GM10847 (cell line): ENCODE results near the gene CEACAM5.

Source experiments
- POLR2A ChIP-seq: IDR thresholded peaks from 2 replicates; pipeline ENCODE4 v1.6.1; 2011; ENCODE audit not compliant: insufficient read length; ENCODE audit errors: extremely low read depth

The CEACAM5 gene

GRCh38 chr19:41709951-41710645, 1.7 kb downstream of the CEACAM5 start:
- TF ChIP-seq POLR2A: no peak

- TF ChIP-seq POLR2A: no peak
Observed at GRCh38 chr19:41711376-41712261, 3.2 kb downstream of the CEACAM5 start.

DNA sequence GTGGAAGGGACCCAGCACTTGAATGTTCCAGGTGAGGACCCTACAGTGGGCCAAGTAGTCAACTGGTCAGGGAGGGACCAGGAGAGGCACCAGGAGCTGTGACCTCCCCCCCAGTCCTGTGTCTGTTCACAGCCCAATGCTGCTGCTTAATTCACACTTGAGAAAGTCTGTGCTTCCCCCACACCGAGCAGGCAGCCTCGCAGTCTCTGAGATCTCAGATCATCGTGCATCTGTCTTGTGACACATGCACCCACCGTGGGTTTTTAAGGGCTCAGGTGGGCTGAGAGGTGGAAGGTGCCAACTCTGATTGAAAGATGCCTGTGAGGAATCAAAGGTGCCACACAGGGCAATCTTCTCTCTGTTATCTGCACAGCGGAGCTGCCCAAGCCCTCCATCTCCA, 6.2 kb downstream of the CEACAM5 start:
- TF ChIP-seq POLR2A: no peak

DNA sequence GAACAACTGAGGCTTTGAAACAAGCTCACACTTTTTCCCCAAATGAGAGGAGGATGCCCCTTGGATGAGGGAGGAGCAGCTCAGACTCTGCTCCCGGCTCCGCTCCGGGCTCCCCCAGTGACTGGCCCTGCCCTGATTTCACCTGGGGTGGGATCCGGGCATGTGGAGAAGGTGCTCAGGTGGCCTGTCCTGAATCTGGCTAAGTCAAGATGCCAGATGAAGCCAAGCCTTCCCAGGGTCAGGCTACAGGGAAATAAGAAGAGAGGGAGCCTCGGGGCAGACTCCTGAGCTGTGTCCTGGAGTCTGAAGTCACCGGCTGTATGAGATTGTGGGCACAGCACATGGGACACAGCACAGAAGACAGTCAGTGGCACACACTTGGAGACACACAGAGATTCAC, 10.3 kb downstream of the CEACAM5 start:
- no peak for TF ChIP-seq POLR2A

- TF ChIP-seq POLR2A: no peak
Observed at GRCh38 chr19:41720103-41720502, 11.7 kb downstream of the CEACAM5 start.

DNA sequence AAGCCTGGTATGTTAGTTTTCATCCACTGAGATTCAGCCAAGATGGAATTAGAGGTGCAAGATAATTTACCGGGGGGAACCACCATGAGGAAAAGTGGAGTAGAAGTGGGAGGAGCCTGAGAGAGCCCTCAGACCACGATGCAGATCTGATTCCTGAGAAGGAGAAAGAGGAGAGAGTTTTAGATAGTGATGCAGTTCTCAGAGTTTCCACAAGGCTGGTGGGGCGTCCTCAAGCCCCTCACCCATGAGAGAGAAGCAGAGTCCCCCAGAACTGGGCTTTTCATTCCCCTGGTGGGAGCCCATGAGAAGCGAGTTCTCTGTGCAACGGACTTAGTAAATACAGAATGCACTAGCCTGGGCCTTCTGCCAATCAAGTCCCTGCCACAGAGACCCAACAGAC, 18.1 kb downstream of the CEACAM5 start:
- no peak for TF ChIP-seq POLR2A

DNA sequence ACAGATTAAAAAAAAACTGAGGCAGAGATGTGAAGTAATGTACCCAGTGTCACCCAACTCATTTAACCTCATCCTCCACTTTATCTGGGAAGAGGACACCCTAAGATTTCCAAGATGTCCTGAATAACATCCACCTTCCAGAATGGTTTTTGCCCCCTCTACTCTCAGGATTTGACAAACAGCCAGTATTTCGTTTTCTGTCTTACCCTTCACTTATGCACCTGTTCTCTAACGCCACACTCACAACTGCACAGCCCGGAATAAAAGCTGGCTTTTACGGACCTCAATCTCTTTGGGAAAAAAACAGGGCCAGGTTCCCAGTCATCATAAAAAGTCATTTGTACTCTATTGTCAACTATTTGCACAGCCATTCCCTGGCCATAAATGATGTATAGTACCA, 25.7 kb downstream of the CEACAM5 start:
- no peak for TF ChIP-seq POLR2A

DNA sequence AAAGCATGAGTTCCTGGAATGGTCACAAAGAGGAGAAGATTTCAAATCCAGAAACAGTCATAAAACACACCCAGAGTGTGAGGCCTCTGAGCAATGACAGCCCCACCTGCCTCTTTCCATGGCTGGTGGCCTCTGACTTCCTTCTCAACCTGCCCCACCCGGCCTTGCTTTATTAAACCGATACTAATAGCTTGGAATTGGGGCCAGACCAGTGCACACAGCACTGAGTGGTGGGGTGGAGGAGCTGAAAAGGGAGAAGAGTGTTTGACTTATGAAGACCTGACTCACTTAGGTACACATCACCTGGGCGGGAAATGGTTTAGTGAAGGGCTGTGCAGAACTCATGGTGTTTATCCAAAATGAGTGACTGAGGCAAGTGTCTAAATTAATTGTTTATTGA, 26.2 kb downstream of the CEACAM5 start:
- no peak for TF ChIP-seq POLR2A

GRCh38 chr19:41735071-41735600, 26.7 kb downstream of the CEACAM5 start:
- TF ChIP-seq POLR2A: no peak

DNA sequence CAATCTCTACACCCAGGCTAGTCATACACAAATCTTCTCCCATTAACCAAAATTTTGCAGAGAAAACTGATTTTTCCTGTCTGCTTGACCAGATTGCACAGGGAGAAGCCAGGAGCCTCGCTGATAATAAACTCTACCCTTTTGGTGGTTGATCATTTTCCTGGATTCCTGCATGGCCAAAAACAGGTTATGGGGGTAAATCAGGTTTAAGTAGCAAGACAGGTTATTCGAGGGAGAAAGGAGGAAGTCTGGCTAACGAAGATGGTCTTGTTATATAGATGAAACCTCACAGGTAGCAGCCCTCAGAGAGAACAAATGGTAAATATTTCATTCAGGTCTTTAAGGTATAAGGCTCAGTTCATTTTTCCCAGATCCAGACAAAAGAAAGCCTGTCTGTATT, 30.9 kb downstream of the CEACAM5 start:
- no peak for TF ChIP-seq POLR2A

- TF ChIP-seq POLR2A: no peak
Observed at GRCh38 chr19:41740415-41741243, 32.2 kb downstream of the CEACAM5 start.

DNA sequence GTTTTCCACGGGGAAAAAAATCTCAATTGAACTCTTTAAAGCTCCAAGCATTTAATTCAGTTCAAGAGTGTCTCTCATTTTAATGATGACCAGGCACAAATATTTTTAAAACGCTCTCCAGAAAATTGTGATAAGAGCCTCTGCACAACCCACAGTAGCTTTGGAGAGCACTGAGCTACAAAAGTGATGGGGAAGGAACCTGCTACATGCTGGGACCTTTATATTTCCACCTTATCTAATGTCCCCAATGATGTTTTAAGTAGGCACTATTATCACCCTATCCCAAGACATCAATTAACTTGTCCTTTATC, 32.8 kb downstream of the CEACAM5 start:
- no peak for TF ChIP-seq POLR2A

DNA sequence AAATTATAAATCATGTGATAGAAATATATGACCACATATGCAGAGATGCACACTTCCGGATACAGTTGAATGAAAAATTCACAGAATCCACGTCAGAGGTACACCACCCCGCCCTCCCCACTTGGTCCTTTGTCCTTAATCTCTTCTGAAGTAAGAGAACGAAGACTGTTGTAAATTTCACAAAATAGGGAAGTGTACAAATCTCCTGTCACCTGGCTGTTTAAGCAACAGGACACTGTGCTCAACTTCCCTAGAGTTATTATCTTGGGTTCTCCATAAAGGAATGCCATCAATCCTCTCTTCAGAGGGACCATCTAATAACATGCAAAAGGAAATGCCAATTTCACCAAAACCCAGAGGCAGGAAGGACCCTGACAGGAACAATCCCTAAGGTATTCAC, 36.4 kb downstream of the CEACAM5 start:
- no peak for TF ChIP-seq POLR2A

GRCh38 chr19:41745756-41746155, 37.3 kb downstream of the CEACAM5 start:
- TF ChIP-seq POLR2A: no peak

DNA sequence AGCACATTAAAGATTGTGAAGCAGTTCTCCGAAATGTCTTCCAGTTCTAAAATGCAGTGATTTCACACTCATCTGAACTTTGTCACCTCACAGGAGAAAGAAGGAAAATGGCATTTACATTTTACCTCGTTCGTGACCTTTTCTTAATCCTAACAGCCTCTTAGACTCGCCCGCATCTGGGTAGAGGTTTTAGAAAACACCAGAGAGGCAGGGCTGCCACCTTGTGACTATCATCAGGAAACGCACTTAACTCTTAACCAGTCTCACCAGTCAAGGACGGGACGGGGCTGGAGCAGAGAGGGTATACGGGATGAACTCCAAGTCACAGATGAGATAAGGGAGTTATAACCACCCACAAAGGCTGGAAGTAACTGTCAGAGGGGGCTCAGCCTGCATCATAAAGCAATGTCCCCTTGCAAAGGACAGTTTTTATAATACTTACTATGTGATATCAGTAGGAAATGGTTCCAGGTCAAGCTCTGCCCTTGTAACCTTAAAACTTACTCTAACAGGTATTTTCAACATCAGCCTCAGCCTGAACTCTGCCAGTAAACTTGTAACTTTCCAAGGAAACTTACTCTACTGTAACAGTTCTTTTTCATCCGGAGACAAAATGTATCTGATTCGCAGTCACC, 38.3 kb downstream of the CEACAM5 start:
- no peak for TF ChIP-seq POLR2A
